Activated CD4-positive, alpha-beta T cell treated with anti-CD3 and anti-CD28 coated beads for 1 hour (primary cell): ENCODE results near the gene LRBA.

Experiments used
- DNase-seq: peaks from one replicate; pipeline ENCODE4 v3.0.0-alpha.2; 2020

Gene LRBA

DNA sequence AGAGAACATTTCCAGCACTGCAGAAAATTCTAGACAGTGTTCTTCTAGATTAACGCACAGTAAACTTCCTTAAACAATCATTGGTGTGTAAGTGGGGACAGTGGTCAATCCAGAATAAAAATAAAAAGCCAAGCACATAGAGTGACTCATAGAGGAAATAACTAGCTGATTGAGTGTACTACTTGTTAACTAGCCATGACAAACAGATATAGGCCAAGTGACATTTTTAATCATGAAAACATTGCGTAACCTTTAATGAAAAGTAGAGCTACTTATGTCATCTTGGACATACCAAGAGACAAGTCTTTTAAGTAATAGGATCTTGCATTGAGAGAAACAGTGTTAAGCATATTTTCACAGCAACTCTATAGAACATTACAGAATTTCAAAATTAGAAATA is 667.0 kb downstream of the LRBA start:
- no peak for DNase-seq

DNA sequence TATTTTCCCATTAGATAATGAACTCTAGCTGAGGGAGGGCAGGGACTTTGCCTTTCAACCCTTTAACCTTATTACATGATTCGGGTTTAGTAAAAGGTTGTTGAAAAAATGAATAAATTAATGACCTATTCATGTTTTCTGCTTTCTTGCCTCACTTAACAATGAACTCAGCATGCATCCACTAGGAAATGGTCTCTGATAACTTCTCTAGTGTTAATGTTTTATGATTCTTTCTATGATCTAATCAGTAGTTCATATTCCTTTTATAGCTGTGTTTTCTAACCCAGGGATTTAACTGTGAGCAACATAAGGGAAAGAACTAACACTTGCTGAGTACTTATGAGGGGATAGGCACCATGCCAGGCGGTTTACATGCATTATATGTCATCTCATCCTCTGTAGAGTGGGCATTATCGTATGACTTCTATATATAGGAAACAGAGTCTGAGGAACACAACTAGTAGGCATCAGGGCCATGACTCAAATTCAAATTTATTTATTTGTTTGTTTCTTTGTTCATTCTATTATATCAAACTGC is 669.8 kb downstream of the LRBA start:
- DNase-seq: no peak

- no peak for DNase-seq
These were observed 671.3 kb downstream of the LRBA start for GRCh38 chr4:150343796-150344195.

DNA sequence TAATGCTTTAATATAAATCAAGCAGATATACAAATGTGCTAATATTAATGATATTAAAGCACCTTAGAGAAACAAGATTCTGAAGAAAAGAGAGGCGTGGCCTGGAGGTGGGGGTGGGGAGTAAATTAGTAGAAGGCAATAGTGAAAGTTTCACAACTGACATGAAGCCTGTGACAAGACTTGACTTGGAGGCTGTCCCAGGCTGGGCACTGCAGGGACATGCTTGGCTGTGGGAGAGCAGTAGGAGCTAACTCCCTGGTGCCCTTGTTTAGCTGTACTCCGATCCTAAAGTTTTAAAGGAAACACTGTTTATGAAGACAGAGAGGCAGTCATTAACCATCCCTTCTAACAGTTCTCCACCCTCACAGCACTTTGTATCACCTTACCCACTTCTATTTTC is 672.1 kb downstream of the LRBA start:
- no peak for DNase-seq

DNA sequence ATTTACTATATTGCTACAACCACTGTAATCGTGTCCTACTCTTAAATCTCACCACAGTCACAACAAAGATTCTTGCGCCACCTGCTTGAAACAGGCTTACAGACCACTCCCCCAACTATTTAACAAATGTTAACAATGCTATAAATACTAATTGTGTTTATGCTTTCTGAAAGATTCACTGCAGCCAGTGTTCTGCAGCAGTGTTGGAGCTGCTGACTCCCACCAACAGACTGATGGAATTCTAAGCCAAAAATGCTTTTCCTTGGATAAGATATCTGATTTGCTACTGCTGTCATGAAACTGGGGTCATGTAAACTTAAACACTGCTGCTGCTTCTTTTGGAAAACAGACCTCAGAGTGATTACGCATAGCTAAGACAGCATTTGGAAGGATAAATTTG is 677.4 kb downstream of the LRBA start:
- DNase-seq: no peak

- no peak for DNase-seq
These were observed 678.2 kb downstream of the LRBA start for GRCh38 chr4:150336676-150337412.

- DNase-seq: no peak
These were observed 682.1 kb downstream of the LRBA start for GRCh38 chr4:150332961-150333360.

GRCh38 chr4:150332086-150332485 is 683.0 kb downstream of the LRBA start:
- DNase-seq: no peak

GRCh38 chr4:150329373-150329772 is 685.7 kb downstream of the LRBA start:
- DNase-seq: no peak

- no peak for DNase-seq
These were observed 686.6 kb downstream of the LRBA start for GRCh38 chr4:150328496-150328895.

GRCh38 chr4:150327262-150327780 is 687.8 kb downstream of the LRBA start:
- no peak for DNase-seq

- no peak for DNase-seq
These were observed 689.2 kb downstream of the LRBA start for GRCh38 chr4:150325872-150326271.

- DNase-seq: no peak
These were observed 691.4 kb downstream of the LRBA start for GRCh38 chr4:150323406-150324325.

GRCh38 chr4:150322646-150323045 is 692.4 kb downstream of the LRBA start:
- no peak for DNase-seq

- DNase-seq: no peak
These were observed 694.0 kb downstream of the LRBA start for GRCh38 chr4:150321113-150321512.

DNA sequence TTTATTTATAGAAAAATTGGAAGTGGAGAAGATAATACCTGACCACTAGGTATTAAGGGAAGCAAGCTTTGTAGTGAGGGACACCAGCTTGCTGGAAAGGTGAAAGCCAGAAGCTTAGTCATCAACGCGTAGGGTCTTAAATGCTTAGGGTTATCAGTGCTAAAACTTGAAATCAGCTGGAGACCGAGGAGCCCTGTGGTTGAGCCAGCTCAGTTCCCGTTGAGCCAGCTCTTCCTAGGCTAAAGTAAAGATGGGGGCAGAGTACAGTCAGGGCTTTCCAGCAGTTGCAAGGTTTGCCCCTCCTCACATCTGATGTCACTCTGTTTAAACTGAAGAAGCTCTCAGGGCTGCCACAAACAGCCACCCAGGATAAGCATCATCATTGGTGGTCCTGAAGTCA is 696.1 kb downstream of the LRBA start:
- no peak for DNase-seq

DNA sequence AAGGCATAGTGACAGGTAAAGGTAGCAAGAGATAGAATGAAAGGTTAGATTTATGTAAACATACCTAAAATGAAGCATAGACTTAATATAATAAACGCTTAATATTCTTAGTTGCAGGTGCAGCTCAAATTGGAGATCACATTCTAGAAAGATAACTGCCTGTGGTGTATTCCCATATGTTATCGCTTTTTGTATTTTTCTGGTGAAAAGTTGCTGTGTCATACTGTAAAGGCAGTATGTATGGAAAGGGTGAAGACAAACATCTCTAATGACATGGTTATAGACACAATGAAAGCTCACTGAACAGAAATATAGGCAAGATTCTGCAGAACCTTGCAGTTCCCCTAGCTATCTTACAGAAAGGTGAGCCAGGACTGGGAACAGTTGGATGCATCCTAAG is 696.6 kb downstream of the LRBA start:
- no peak for DNase-seq

DNA sequence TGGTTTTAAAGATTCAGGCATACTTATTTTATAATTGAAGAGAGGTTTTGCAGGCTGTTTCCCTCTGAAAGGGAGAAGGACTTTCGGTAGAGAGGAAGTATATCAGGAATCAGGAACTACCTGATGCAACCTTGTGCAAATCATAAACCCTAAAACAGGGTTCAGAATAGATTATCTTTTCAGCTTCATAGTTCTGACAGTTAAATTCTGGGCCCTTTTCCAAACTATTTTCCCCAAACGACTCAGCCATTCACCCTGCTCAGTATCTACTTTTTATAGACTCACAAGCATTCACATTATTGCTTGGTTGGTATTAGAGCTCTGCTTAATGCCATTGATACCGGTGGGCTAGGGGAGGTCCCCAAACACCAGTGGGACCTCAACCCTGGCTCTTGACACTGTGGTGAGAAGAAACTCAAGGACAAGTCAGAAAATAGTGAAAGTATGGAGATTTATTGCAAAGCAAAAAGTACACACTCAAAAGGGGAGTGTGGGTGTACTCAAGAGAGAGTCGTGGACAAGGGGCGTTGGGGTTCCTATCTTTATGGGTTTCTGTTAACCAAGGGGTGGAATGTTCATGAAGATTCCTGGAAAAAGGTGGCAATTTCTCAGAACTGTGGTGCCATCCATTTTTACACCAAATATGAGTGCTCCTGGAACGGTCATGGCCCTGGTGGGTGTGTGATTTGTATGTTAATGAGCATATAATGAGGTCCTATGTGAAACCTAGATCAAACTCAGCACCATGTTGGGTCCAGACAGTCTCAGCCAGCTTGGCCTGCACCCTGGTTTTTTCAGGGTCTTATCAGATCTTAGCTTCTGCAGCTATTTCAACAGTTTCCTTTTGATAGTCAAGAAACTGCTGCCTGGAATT is 698.5 kb downstream of the LRBA start:
- DNase-seq: no peak

- no peak for DNase-seq
These were observed 699.4 kb downstream of the LRBA start for GRCh38 chr4:150315691-150316090.

GRCh38 chr4:150315175-150315574 is 699.9 kb downstream of the LRBA start:
- no peak for DNase-seq

- no peak for DNase-seq
These were observed 701.1 kb downstream of the LRBA start for GRCh38 chr4:150314031-150314430.

GRCh38 chr4:150310159-150310895 is 704.8 kb downstream of the LRBA start:
- no peak for DNase-seq
